Endothelial cell of umbilical vein (primary cell): ENCODE results near the gene GPR161. TPM values are rescaled to one million over a fixed set of nuclear protein-coding genes. Genes with fewer than 3 reads are reported as not detected.

Source experiments
- BruUV-seq: library from RNA; stranded (reverse); fragments of 400-500 nt; replicated peaks from 2 replicates; lab custom pipeline; 2021; lab: Mats Ljungman, UMichigan
- CTCF ChIA-PET: fragments of 300-600, 350-600 bp; sonication (Branson Sonifier 250); formaldehyde crosslinking; loops from one replicate; lab custom pipeline; 2021; ENCODE audit warnings: antibody characterized with exemption, inconsistent platforms; lab: Charles Lee
- POLR2A ChIA-PET: fragments of 300-600, 350-600 bp; sonication (Branson Sonifier 250); formaldehyde crosslinking; loops from one replicate; lab custom pipeline; 2021; ENCODE audit warnings: antibody characterized with exemption, inconsistent platforms; lab: Charles Lee
- DNase-seq: peaks from one replicate; pipeline ENCODE4 v3.0.0-alpha.2; 2011; ENCODE audit warnings: low read depth, low spot score
- FAIRE-seq: peaks from 2 replicates; lab custom pipeline; 2011; peaks lifted over from hg19 to GRCh38; lab: Jason Lieb, UNC
- H2AFZ ChIP-seq: 2 replicates; pipeline ENCODE4 v1.6.0; 2012; ENCODE audit warnings: low read depth, low read length, control low read depth, inconsistent platforms
- H3K27ac ChIP-seq: 2 replicates; pipeline ENCODE4 v1.5.1; 2011; ENCODE audit warnings: low read depth, mild to moderate bottlenecking, control low read depth, low read length, moderate library complexity; ENCODE audit not compliant: insufficient read depth
- H3K27me3 ChIP-seq, 2 experiments: 2 replicates each; pipeline versions ENCODE4 v1.6.0 to v1.6.1; 2011; ENCODE audit warnings: low read length in 2 of 2, mixed read lengths in 1 of 2; ENCODE audit not compliant: control insufficient read depth in 2 of 2, insufficient read depth in 2 of 2
- H3K36me3 ChIP-seq, 2 experiments: 2 replicates in 1 of 2; 3 replicates in 1 of 2; pipeline ENCODE4 v1.5.1; 2011; ENCODE audit warnings: low read length in 2 of 2, mild to moderate bottlenecking in 1 of 2, moderate library complexity in 1 of 2; ENCODE audit not compliant: control insufficient read depth in 2 of 2, insufficient read depth in 2 of 2; ENCODE audit errors: extremely low read depth in 1 of 2
- H3K4me1 ChIP-seq: 3 replicates; pipeline ENCODE4 v1.5.1; 2011; ENCODE audit warnings: mild to moderate bottlenecking, low read length; ENCODE audit not compliant: control insufficient read depth, insufficient read depth; ENCODE audit errors: extremely low read depth
- H3K4me2 ChIP-seq: 2 replicates; pipeline ENCODE4 v1.6.1; 2011; ENCODE audit warnings: low read length, control low read depth, mixed read lengths; ENCODE audit not compliant: insufficient read depth
- H3K4me3 ChIP-seq, 3 experiments: fragments of 200-600 bp in 1 of 3; sonication (generic), shearing (Covaris generic) in 1 of 3; replicated peaks in 1 of 3; 2 replicates each; pipeline ENCODE4 v1.5.1; 2011 to 2016; ENCODE audit warnings: control low read depth in 3 of 3, low read length in 3 of 3, mild to moderate bottlenecking in 2 of 3, inconsistent platforms in 1 of 3, low read depth in 1 of 3, moderate library complexity in 1 of 3; ENCODE audit not compliant: insufficient read depth in 1 of 3
- H3K79me2 ChIP-seq: 2 replicates; pipeline ENCODE4 v1.6.0; 2012; ENCODE audit warnings: low read length, inconsistent platforms; ENCODE audit not compliant: control insufficient read depth, insufficient read depth
- H3K9ac ChIP-seq: replicated peaks from 2 replicates; pipeline ENCODE3; 2011; ENCODE audit warnings: low read length, control low read depth; ENCODE audit not compliant: insufficient read depth; ENCODE audit errors: extremely low read depth
- H3K9me1 ChIP-seq: replicated peaks from 3 replicates; pipeline ENCODE4 v1.6.0; 2011; ENCODE audit warnings: mild to moderate bottlenecking, low read length; ENCODE audit not compliant: control insufficient read depth, insufficient read depth; ENCODE audit errors: extremely low read depth
- H3K9me3 ChIP-seq: replicated peaks from 2 replicates; pipeline ENCODE4 v1.5.1; 2012; ENCODE audit warnings: low read length, inconsistent platforms; ENCODE audit not compliant: control insufficient read depth, insufficient read depth
- H4K20me1 ChIP-seq: replicated peaks from 2 replicates; pipeline ENCODE3; 2011; ENCODE audit warnings: mild to moderate bottlenecking, low read length; ENCODE audit not compliant: control insufficient read depth, insufficient read depth; ENCODE audit errors: extremely low read depth
- CTCF ChIP-seq, 2 donors: IDR thresholded peaks; 1 replicate in 1 of 2; 2 replicates in 1 of 2; pipeline ENCODE4 v1.5.1; 2011; ENCODE audit warnings: low read length in 2 of 2, mild to moderate bottlenecking in 2 of 2, moderate library complexity in 2 of 2, control low read depth in 1 of 2, inconsistent platforms in 1 of 2, low read depth in 1 of 2; ENCODE audit not compliant: insufficient read depth in 1 of 2; ENCODE audit errors: extremely low read depth in 1 of 2
- EZH2 ChIP-seq: IDR thresholded peaks from 2 replicates; pipeline ENCODE4 v1.6.1; 2012; ENCODE audit warnings: borderline replicate concordance, low read depth, mild to moderate bottlenecking, moderate library complexity, low read length, inconsistent platforms; ENCODE audit not compliant: severe bottlenecking
- FOS ChIP-seq: IDR thresholded peaks from 2 replicates; pipeline ENCODE4 v1.6.1; 2011; ENCODE audit warnings: mild to moderate bottlenecking, low read length, moderate library complexity, borderline replicate concordance; ENCODE audit not compliant: insufficient read depth
- GATA2 ChIP-seq: IDR thresholded peaks from 2 replicates; pipeline ENCODE4 v1.7.0; 2011; ENCODE audit warnings: low read depth, mild to moderate bottlenecking, moderate library complexity, mixed read lengths, low read length; ENCODE audit not compliant: insufficient read length, insufficient read depth
- JUN ChIP-seq: IDR thresholded peaks from 2 replicates; pipeline ENCODE4 v1.6.1; 2011; ENCODE audit warnings: borderline replicate concordance, low read depth; ENCODE audit not compliant: insufficient read length, insufficient read depth
- MAX ChIP-seq: IDR thresholded peaks from 2 replicates; pipeline ENCODE4 v1.6.1; 2011; ENCODE audit not compliant: insufficient read depth, insufficient read length
- MYC ChIP-seq: IDR thresholded peaks from one replicate; pipeline ENCODE4 v1.6.1; 2011; ENCODE audit warnings: mild to moderate bottlenecking, low read depth, low read length
- POLR2A ChIP-seq: IDR thresholded peaks from 2 replicates; pipeline ENCODE4 v1.6.1; 2012; ENCODE audit warnings: low read depth, mild to moderate bottlenecking, control low read depth, low read length
- POLR2AphosphoS5 ChIP-seq: IDR thresholded peaks from 2 replicates; pipeline ENCODE4 v1.6.1; 2012; ENCODE audit warnings: low read depth, mild to moderate bottlenecking, control low read depth, low read length, moderate library complexity; ENCODE audit not compliant: insufficient read depth
- dilution Hi-C: fragments of 300-500 bp; cut with MboI; formaldehyde crosslinking; loops from one replicate; pipeline ENCODE4 v1.15.0; 2019; ENCODE audit warnings: low sequenced_read_pairs; ENCODE audit not compliant: extremely low pct_ligation_motif_present
- intact Hi-C: fragments of 100-400 bp; cut with micrococcal nuclease; formaldehyde crosslinking; loops from one replicate; pipeline ENCODE4 v1.10.0; 2022
- polyA plus RNA-seq, 4 experiments: library from polyadenylated mRNA; depleted of rRNA in 3 of 4; stranded (reverse) in 3 of 4; unstranded in 1 of 4; fragments of >200 nt; gene quantifications; 2 replicates each; pipeline versions ENCODE4 v1.2.1 to v1.2.3, GENCODE V29; 2011 to 2012; ENCODE audit warnings: missing spikeins in 1 of 4
- total RNA-seq: library from RNA; stranded (reverse); gene quantifications from 2 replicates; pipeline ENCODE4 v1.2.3, GENCODE V29; 2021

The GPR161 gene
- total and polyA plus RNA-seq, 2 donors (not counting 3 experiments of a cell fraction or from before 2014, with no cell fraction given), result 34.7 to 36.5 TPM

- DNase-seq (no peak), FAIRE-seq (no peak)
- POLR2A ChIA-PET, result no interaction called here
- H3K9ac ChIP-seq, result no peak overlapping the region
- intact Hi-C loops, result no loop called here
- no peaks in the 10 kb centered on the region for H3K36me3 ChIP-seq
- no peak overlapping the region for H3K27ac ChIP-seq
- H3K9me3 ChIP-seq, result no peaks in the 10 kb centered on the region
- H2AFZ ChIP-seq, result no peak overlapping the region
- no TSS peak for BruUV-seq
- no peak overlapping the region for H3K4me2 ChIP-seq
- no peaks in the 10 kb centered on the region for H3K9me1 ChIP-seq
- CTCF ChIA-PET, result interaction anchor here (0.9 to 2.3 kb wide), 6 partner anchors 11 to 102 kb away, joined by 3 to 8 read pairs (median 4); no protein-coding TSS in a partner anchor
- peaks cover 19% of the 10 kb centered on the region for H3K4me1 ChIP-seq
- H3K4me3 ChIP-seq, result no peak overlapping the region
- H3K79me2 ChIP-seq, result peaks cover 6% of the 10 kb centered on the region
- H4K20me1 ChIP-seq, result no peaks in the 10 kb centered on the region
- H3K27me3 ChIP-seq, result no peaks in the 10 kb centered on the region
- TF ChIP-seq FOS (no peak), POLR2AphosphoS5 (no peak), CTCF (IDR thresholded peaks at IDR 0.05; ENCODE audit: extremely low read depth in 1 of 2, insufficient read depth in 1 of 2, low read depth in 1 of 2, low read length in 2 of 2) (no peak), MAX (no peak), GATA2 (no peak), EZH2 (no peak), MYC (no peak), POLR2A (no peak), JUN (no peak)
- dilution Hi-C loops, result no loop called here
Measured at GRCh38 chr1:168134132-168134531, 2.6 kb downstream of the GPR161 start.
